GM23248 (cell line): ENCODE results near the gene INKA1. TPM values are rescaled to one million over a fixed set of nuclear protein-coding genes. Genes with fewer than 3 reads are reported as not detected.
"Not testable (repeated sequence)": the region's sequence is repeated elsewhere in the genome, so short reads cannot be mapped to it uniquely, and the experiment has no call there.

ENCODE experiments used
- DNase-seq: peaks from one replicate; pipeline ENCODE4 v3.0.0-alpha.2; 2015
- H2AFZ ChIP-seq: fragments of 200-600 bp; sonication (generic); 2 replicates; pipeline ENCODE4 v1.6.1; 2016; ENCODE audit warnings: antibody characterized with exemption
- H3F3A ChIP-seq: fragments of 200-600 bp; sonication (generic); 2 replicates; pipeline ENCODE4 v1.6.1; 2016; ENCODE audit warnings: mild to moderate bottlenecking, antibody characterized with exemption, mixed run types; ENCODE audit not compliant: insufficient read depth
- H3K27ac ChIP-seq: fragments of 200-600 bp; sonication (generic); 2 replicates; pipeline ENCODE4 v1.5.1; 2016; ENCODE audit warnings: mild to moderate bottlenecking
- H3K27me3 ChIP-seq: fragments of 200-600 bp; sonication (generic); replicated peaks from 2 replicates; pipeline ENCODE4 v1.6.1; 2016; ENCODE audit warnings: mild to moderate bottlenecking; ENCODE audit not compliant: insufficient read depth
- H3K36me3 ChIP-seq: fragments of 200-600 bp; sonication (generic); 2 replicates; pipeline ENCODE4 v1.6.1; 2016; ENCODE audit warnings: low read depth, mild to moderate bottlenecking
- H3K4me1 ChIP-seq: fragments of 200-600 bp; sonication (generic); 2 replicates; pipeline ENCODE4 v1.6.1; 2016; ENCODE audit warnings: mild to moderate bottlenecking; ENCODE audit not compliant: insufficient read depth
- H3K4me2 ChIP-seq: fragments of 200-600 bp; sonication (generic); one replicate; pipeline ENCODE4 v1.6.1; 2016; ENCODE audit warnings: mild to moderate bottlenecking; ENCODE audit not compliant: unreplicated experiment
- H3K4me3 ChIP-seq: fragments of 200-600 bp; sonication (generic); 2 replicates; pipeline ENCODE4 v1.5.1; 2016; ENCODE audit warnings: mild to moderate bottlenecking
- H3K79me2 ChIP-seq: fragments of 200-600 bp; sonication (generic); 2 replicates; pipeline ENCODE4 v1.6.1; 2016; ENCODE audit warnings: mild to moderate bottlenecking; ENCODE audit not compliant: insufficient read depth
- H3K9ac ChIP-seq: fragments of 200-600 bp; sonication (generic); 2 replicates; pipeline ENCODE4 v1.6.1; 2016; ENCODE audit warnings: mild to moderate bottlenecking
- H3K9me2 ChIP-seq: fragments of 200-600 bp; sonication (generic); 2 replicates; pipeline ENCODE4 v1.6.1; 2016; ENCODE audit warnings: mixed run types, mild to moderate bottlenecking, moderate library complexity; ENCODE audit not compliant: insufficient read depth
- H3K9me3 ChIP-seq: fragments of 200-600 bp; sonication (generic); one replicate; pipeline ENCODE4 v1.6.1; 2017; ENCODE audit warnings: low read depth
- H4K20me1 ChIP-seq: fragments of 200-600 bp; sonication (generic); 2 replicates; pipeline ENCODE4 v1.6.0; 2016; ENCODE audit not compliant: insufficient read depth
- EZH2 ChIP-seq: fragments of 200-600 bp; sonication (generic); IDR thresholded peaks from 2 replicates; pipeline ENCODE4 v1.6.1; 2018; ENCODE audit warnings: antibody characterized with exemption, mild to moderate bottlenecking; ENCODE audit not compliant: insufficient read depth, poor library complexity, severe bottlenecking
- EZH2phosphoT487 ChIP-seq: fragments of 200-600 bp; sonication (generic); IDR thresholded peaks from 2 replicates; pipeline ENCODE4 v1.6.1; 2018; ENCODE audit warnings: antibody characterized with exemption, moderate library complexity, mild to moderate bottlenecking, low read depth; ENCODE audit not compliant: insufficient read depth
- WGBS, 2 experiments: methylation state at CpG; one replicate each; pipeline ENCODE4 v1.1.6; 2015 to 2017; ENCODE audit warnings: low lambda C conversion rate in 2 of 2, low coverage in 1 of 2; ENCODE audit errors: missing lambda C conversion rate in 2 of 2; 5-methylcytosine and 5-hydroxymethylcytosine counted together
- in situ Hi-C: fragments of 300-500 bp; cut with MboI; formaldehyde crosslinking; loops from 2 replicates; pipeline ENCODE4 v1.15.0; 2020
- polyA plus RNA-seq: library from polyadenylated mRNA; unstranded; fragments of >200 nt; fragmentation: Nextera tagmentation; extraction: Ambion mirVana; gene quantifications from 2 replicates; pipeline ENCODE4 v1.2.1, GENCODE V29; 2016
- total RNA-seq: library from RNA; depleted of rRNA; stranded (reverse); fragments of >200 nt; shearing (Covaris generic); gene quantifications from 2 replicates; pipeline ENCODE4 v1.2.3, GENCODE V29; 2014

INKA1 gene
- total and polyA plus RNA-seq, 2 experiments from 2014 or later, result 7.1 to 7.2 TPM

DNA sequence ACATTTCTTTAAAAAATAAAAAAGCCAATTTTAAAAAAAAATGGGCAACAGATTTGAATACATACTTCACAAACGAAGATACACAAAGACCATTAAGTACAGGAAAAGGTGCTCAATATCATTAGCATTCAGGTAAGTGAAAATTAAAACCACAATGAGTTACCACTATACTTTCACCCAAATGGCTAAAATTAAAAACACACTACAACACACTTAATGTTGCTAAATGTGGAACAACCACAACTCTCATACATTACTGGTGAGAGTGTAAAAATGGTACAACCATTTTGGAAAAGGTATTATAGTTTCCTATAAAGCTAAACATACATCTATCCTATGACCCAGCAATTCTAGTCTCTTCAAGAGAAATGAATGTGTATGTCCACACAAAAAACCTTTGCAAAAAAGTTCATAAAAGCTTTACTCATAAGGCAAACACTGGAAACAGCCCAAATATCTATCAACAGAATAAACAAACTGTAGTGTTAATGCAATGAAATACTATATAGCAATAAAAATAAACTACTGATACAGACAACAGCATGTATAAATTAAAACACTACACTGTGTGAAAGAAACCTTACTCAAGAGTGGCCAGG lies 31.6 kb upstream of the INKA1 start:
- Histone ChIP-seq H3K9me3 (no peaks in the 10 kb centered on the region), H4K20me1 (no peaks in the 10 kb centered on the region), H3K9me2 (no peaks in the 10 kb centered on the region), H3K4me1 (no peaks in the 10 kb centered on the region; the same call in 1 of the 2 replicates), H3K79me2 (peaks cover 99% of the 10 kb centered on the region), H3K4me2 (no peak overlapping the region), H3K4me3 (no peak overlapping the region), H3K36me3 (0 out of 2 replicates have a peak, but pooled peaks cover 6% of the 10 kb centered on the region), H2AFZ (no peak overlapping the region), H3F3A (0 out of 2 replicates have a peak, but pooled peaks cover 13% of the 10 kb centered on the region), H3K9ac (no peak overlapping the region), H3K27ac (no peak overlapping the region), H3K27me3 (no peaks in the 10 kb centered on the region)
- TF ChIP-seq EZH2phosphoT487 (no peak), EZH2 (no peak)
- no peak for DNase-seq
- in situ Hi-C loops, result no loop called here
- 14 to 24% methylated on average over 1 of the region's 1 CpG for WGBS, 2 experiments

DNA sequence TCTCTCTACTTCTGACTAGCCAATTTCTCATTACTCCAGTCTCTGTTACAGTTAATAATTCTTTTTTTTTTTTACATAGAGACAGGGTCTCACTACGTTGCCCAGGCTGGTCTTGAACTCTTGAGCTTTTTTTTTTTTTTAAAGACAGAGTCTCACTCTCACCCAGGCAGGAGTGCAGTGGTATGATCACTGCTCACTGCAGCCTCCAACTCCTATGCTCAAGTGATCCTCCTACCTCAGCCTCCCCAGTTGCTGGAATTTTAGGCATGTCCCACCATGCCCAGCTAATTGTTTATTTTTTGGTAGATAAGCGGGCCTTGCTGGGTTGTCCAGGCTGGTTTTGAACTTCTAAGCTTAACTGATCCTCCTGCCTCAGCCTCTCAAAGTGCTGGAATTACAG lies 30.4 kb upstream of the INKA1 start:
- DNase-seq, result no peak
- Histone ChIP-seq H4K20me1 (no peaks in the 10 kb centered on the region), H3F3A (0 out of 2 replicates have a peak, but pooled peaks cover 13% of the 10 kb centered on the region), H3K36me3 (0 out of 2 replicates have a peak, but pooled peaks cover 6% of the 10 kb centered on the region), H3K27me3 (no peaks in the 10 kb centered on the region), H3K9me2 (no peaks in the 10 kb centered on the region), H3K9me3 (no peaks in the 10 kb centered on the region), H3K79me2 (peaks cover 99% of the 10 kb centered on the region), H2AFZ (no peak overlapping the region), H3K9ac (no peak overlapping the region), H3K27ac (no peak overlapping the region), H3K4me1 (no peaks in the 10 kb centered on the region; the same call in 1 of the 2 replicates), H3K4me2 (no peak overlapping the region), H3K4me3 (no peak overlapping the region)
- 88 to 92% methylated on average over 2 of the region's 2 CpGs for WGBS, 2 experiments
- in situ Hi-C loops, result no loop called here
- TF ChIP-seq EZH2phosphoT487 (no peak), EZH2 (no peak)

DNA sequence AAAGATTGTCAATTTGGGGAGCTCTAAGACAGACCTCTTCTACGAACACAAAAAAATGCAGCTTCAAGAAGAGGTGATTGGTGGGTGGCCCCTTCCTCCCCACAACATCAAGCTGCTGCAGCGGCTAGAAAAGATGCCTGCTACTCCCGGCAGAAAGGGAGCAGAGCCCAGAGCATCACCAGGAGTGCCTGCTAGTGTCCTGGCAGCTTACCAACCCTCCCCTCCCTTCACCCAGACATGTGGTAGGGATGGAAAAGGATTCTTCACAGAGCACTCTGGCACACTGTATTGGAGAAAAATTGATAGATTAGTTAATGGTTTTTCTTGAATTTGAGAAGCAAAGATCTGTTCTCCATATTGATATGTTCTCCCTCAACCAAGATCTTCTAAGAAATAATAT lies 27.5 kb upstream of the INKA1 start:
- H3K27ac ChIP-seq, result no peak overlapping the region
- 0 out of 2 replicates have a peak, but pooled peaks cover 6% of the 10 kb centered on the region for H3K36me3 ChIP-seq
- no peaks in the 10 kb centered on the region for H4K20me1 ChIP-seq
- in situ Hi-C loops, result no loop called here
- H3K9me2 ChIP-seq, result no peaks in the 10 kb centered on the region
- no peak for TF ChIP-seq EZH2
- no peak for TF ChIP-seq EZH2phosphoT487
- H3K27me3 ChIP-seq, result no peaks in the 10 kb centered on the region
- no peak overlapping the region for H3K9ac ChIP-seq
- 0 out of 2 replicates have a peak, but pooled peaks cover 13% of the 10 kb centered on the region for H3F3A ChIP-seq
- peaks cover 99% of the 10 kb centered on the region for H3K79me2 ChIP-seq
- no peak overlapping the region for H3K4me3 ChIP-seq
- no peaks in the 10 kb centered on the region; the same call in 1 of the 2 replicates for H3K4me1 ChIP-seq
- H3K9me3 ChIP-seq, result no peaks in the 10 kb centered on the region
- no peak overlapping the region for H2AFZ ChIP-seq
- DNase-seq, result no peak
- 16 to 24% methylated on average over 3 of the region's 3 CpGs for WGBS, 2 experiments
- H3K4me2 ChIP-seq, result no peak overlapping the region

DNA sequence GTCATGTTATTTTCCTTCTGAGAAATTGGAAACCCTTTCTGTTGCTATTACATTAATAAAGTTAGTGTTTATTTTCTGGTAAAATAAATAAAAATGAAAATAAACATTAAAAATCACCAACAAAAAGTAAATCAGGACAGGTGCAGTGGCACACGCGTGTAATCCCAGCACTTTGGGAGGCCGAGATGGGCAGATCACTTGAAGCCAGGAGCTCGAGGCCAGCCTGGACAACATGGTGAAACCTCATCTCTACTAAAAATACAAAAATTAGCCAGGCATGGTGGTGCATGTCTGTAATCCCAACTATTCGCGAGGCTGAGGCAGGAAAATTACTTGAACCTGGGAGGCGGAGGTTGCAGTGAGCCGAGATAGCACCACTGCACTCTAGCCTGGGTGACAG lies 27.0 kb upstream of the INKA1 start:
- H3K4me2 ChIP-seq, in situ Hi-C loops, H3K9ac ChIP-seq, H3K9me2 ChIP-seq, H3K27me3 ChIP-seq, H2AFZ ChIP-seq, DNase-seq, H3K4me3 ChIP-seq, H3K36me3 ChIP-seq, H4K20me1 ChIP-seq, H3K27ac ChIP-seq, H3K4me1 ChIP-seq, H3K9me3 ChIP-seq: not testable (repeated sequence)
- WGBS, 2 experiments, result 92 to 96% methylated on average over 8 of the region's 8 CpGs
- Histone ChIP-seq H3F3A (0 out of 2 replicates have a peak, but pooled peaks cover 13% of the 10 kb centered on the region), H3K79me2 (peaks cover 99% of the 10 kb centered on the region)
